KOPT-K1 (cell line): ENCODE measurements around the gene CDK15.

ENCODE experiments used
- H3K27ac ChIP-seq: fragments of 200-600 bp; sonication (generic); 2 replicates; pipeline ENCODE4 v1.5.1; 2016; ENCODE audit warnings: antibody characterized with exemption, mild to moderate bottlenecking, low read depth, low read length; ENCODE audit not compliant: poor library complexity, severe bottlenecking
- H3K36me3 ChIP-seq: fragments of 200-600 bp; sonication (generic); 2 replicates; pipeline ENCODE4 v1.5.1; 2017; ENCODE audit warnings: antibody characterized with exemption, mild to moderate bottlenecking, low read length, moderate library complexity; ENCODE audit not compliant: insufficient read depth
- H3K9me3 ChIP-seq: fragments of 200-600 bp; sonication (generic); 2 replicates; pipeline ENCODE4 v1.5.1; 2017; ENCODE audit warnings: antibody characterized with exemption, low read length, mild to moderate bottlenecking; ENCODE audit not compliant: insufficient read depth, poor library complexity, severe bottlenecking

The CDK15 gene

GRCh38 chr2:201858281-201859184, 52.2 kb downstream of the CDK15 start:
- Histone ChIP-seq H3K9me3 (no peaks in the 10 kb centered on the region), H3K36me3 (no peaks in the 10 kb centered on the region), H3K27ac (no peak overlapping the region)

GRCh38 chr2:201859949-201860348, 53.6 kb downstream of the CDK15 start:
- H3K9me3 ChIP-seq: no peaks in the 10 kb centered on the region
- no peaks in the 10 kb centered on the region for H3K36me3 ChIP-seq
- no peak overlapping the region for H3K27ac ChIP-seq

- Histone ChIP-seq H3K9me3 (no peaks in the 10 kb centered on the region), H3K36me3 (no peaks in the 10 kb centered on the region), H3K27ac (no peak overlapping the region)
Measured at GRCh38 chr2:201860636-201861066, 54.3 kb downstream of the CDK15 start.

DNA sequence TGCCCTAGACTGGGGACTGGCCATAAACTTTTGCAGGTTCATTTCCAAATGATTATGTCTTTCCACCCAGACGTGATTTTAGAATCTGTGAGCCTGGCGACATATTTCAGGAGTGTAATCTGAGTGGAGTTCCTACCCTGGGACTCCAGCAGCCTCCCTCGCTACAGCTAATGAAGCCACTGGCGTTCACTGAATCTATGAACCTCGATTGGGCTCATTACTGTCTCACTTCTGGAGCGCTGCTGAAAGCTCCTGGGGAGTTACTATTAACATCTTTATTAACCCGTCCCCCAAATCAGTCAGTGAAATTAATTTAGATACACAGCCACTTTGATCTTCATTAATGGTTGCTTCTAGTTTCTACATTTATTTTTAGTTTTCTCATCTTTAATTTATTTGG, 56.5 kb downstream of the CDK15 start:
- Histone ChIP-seq H3K9me3 (no peaks in the 10 kb centered on the region), H3K36me3 (no peaks in the 10 kb centered on the region)

DNA sequence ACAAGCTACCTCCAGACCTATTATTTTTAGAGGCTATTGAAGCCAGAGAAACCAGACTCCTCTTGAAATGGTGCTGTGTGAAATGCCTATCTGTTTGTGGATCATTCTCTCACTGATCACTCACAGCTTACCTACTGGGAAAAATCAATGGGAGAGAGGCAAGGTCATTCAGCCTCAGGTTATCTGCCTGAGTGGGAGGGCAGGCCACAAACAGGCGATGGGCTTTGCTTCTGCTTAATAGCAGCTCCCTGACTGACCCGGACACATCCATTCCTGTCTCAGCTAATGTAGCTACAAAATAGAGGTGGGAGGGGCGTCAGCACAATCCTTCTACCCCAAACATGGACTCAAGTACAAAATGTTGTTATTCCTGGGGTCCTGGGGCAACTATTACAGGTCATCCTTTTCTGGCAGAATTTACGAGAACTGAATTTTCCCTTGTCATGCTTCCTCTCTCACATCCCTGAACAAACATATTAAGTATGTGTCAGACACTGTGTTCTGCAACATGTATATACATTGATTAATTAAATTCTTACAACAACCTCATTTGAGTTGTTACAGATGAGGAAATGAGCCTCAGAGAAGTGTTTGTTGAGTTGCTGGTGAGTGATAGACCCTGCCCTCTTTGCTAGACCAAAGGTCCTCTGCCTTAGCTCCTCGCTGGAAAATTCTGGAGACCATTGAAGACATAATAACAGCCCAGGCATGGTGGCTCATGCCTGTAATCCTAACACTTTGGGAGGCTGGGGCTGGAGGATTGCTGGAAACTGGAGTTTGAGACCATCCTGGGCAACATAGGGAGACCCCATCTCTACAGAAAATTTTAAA, 60.5 kb downstream of the CDK15 start:
- no peaks in the 10 kb centered on the region for H3K9me3 ChIP-seq
- no peak overlapping the region for H3K27ac ChIP-seq
- no peaks in the 10 kb centered on the region for H3K36me3 ChIP-seq

More for the DNA sequence above, 56.5 kb downstream of the CDK15 start:
- H3K27ac ChIP-seq: no peak overlapping the region

GRCh38 chr2:201871471-201871870, 65.1 kb downstream of the CDK15 start:
- H3K9me3 ChIP-seq: no peaks in the 10 kb centered on the region
- no peaks in the 10 kb centered on the region for H3K36me3 ChIP-seq
- no peak overlapping the region for H3K27ac ChIP-seq

GRCh38 chr2:201872591-201872990, 66.3 kb downstream of the CDK15 start:
- Histone ChIP-seq H3K36me3 (no peaks in the 10 kb centered on the region), H3K9me3 (no peaks in the 10 kb centered on the region), H3K27ac (no peak overlapping the region)

DNA sequence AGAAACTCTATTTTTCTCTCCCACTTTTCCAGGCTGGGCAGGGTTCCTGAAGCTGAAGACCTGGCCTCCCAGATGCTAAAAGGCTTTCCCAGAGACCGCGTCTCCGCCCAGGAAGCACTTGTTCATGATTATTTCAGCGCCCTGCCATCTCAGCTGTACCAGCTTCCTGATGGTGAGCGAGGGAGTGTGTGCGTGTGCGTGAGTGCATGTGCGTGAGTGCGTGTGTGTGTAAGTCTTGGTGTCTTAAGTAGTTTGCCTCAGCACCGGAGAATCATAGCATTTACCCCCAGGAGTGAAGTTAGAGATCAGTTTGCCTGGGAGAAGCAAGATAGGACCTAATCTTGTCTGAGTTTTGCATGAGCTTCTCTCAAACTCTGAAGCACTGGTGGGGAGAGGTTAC, 73.7 kb downstream of the CDK15 start:
- Histone ChIP-seq H3K36me3 (no peaks in the 10 kb centered on the region), H3K27ac (no peak overlapping the region), H3K9me3 (no peaks in the 10 kb centered on the region)

DNA sequence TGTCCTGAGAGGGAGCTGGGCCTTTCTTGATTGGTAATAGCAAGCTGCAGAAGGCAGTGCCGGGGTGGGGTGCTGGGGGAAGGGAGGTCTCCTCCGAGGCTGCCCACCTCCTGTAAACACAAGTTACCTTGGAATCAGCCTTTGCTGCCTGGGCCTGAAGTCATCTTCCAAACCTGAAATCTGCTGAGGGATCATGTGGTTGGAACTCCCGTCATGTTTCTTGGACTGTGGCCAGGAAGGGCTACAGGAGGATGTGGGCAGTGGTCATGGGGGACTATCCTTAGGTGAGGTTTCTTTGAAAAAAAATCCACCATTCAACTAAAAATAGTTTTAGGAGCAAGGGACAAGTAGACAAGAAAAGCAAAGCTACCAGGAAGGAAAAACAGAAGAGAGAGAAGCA, 74.2 kb downstream of the CDK15 start:
- Histone ChIP-seq H3K9me3 (no peaks in the 10 kb centered on the region), H3K36me3 (no peaks in the 10 kb centered on the region), H3K27ac (no peak overlapping the region)

GRCh38 chr2:201880993-201881611, 74.8 kb downstream of the CDK15 start:
- H3K27ac ChIP-seq: no peak overlapping the region
- H3K36me3 ChIP-seq: no peaks in the 10 kb centered on the region
- H3K9me3 ChIP-seq: no peaks in the 10 kb centered on the region

DNA sequence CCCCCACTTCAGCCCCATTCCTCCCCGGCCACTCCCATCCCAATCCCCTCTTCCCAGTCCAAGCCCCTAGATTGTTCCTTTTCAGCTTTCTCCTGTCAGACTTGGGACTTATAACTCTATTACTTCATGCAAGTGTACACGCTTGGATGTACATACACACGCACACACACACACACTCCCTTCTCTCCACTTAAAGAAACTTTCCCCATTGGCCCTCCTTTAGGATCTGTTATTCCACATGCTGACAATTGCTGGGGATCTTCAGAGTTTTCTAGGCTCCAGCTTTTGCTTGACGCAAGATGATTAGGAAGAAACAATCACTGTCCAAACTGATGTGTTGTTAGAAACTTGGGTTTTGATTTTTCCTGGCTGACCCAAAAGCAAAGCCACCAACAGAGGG, 75.4 kb downstream of the CDK15 start:
- Histone ChIP-seq H3K27ac (no peak overlapping the region), H3K36me3 (no peaks in the 10 kb centered on the region), H3K9me3 (no peaks in the 10 kb centered on the region)

DNA sequence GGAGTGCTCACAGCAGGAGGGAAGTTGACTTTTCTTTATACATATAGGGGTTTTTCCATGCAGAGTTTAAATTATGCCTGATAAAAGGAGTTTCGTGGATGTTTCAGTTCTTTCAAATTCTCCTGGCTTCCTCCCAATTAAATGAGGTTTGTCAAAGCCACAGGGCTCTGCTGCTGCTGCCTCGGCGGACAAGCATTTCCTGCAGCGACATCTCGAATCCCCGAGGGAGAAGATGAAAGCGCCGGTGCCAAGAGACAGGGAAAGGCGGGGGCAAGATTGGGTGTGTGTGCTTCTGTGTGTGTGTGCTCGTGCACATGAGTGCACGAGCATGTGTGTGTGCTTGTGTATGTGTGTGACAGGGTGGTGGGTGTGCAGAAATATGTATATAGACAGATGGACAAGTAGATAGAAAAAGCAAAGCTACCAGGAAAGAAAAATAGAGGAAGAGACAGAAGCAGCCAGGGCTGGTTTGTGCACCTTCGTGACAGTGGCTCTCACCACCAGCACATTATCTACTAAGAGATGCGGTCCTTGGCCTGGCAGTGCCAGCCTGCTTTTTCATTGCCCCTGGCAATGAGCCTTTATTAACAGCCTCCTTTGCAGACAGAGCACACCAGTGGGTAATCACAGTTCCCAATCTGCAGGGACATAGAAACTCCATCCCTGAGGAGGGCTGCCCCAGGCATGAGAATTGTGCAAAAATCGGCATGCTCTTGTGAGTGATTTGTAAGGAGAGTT, 76.2 kb downstream of the CDK15 start:
- H3K27ac ChIP-seq: no peak overlapping the region
- no peaks in the 10 kb centered on the region for H3K36me3 ChIP-seq
- H3K9me3 ChIP-seq: no peaks in the 10 kb centered on the region

DNA sequence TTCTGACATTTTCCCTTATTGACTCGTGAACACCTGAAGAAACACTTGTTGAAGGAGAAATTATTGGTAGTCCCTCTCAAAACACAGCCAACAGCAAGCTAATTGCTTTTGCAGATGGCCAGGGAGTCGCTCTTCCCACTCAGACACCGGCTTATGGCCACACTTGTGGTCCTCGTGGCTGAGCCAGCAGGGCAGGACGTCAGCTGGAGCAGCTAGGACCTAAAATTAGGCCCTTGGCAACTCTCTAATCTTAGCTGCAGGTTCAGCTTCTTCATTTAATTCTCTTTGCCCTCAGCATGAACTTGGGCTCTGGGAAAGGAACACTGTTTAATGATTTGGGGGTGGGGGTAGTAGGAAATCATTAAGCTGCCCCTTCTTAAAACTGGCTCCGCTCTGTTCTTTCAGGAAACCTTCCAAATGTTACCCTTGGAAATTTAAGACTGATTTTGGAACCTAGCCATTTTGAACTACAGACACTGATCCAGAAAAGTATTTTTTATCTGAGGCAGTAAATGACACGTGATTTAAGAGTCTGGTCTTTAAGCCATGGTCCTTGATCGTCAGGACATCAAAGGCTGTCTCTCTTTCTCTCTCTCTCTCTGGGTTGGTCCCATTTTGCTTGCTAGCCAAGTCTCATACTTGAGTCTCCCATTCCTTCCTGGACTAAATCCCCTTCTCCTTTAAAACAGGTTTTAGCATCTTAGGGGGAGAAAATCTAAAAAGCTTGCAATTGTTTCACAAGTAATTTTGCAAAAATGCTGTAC, 77.5 kb downstream of the CDK15 start:
- no peak overlapping the region for H3K27ac ChIP-seq
- H3K9me3 ChIP-seq: no peaks in the 10 kb centered on the region
- no peaks in the 10 kb centered on the region for H3K36me3 ChIP-seq

DNA sequence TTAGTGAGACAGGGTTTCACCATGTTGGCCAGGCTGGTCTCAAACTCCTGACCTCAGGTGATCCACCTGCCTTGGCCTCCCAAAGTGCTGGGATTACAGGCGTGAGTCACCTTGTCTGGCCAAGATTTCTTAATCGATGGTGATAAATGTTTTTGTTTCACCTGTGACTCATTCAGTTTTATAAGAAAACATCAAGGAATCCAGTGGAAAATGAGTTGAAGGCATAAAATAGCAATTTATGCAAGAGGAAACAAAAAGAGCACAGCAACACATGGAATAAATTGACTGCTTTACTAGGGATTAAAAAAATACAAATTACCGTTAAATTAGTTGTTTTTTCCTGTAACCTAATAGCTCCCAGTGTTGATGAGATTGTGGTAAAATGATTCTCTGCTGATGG, 80.2 kb downstream of the CDK15 start:
- no peak overlapping the region for H3K27ac ChIP-seq
- no peaks in the 10 kb centered on the region for H3K9me3 ChIP-seq
- H3K36me3 ChIP-seq: no peaks in the 10 kb centered on the region
